ENCODE results near the gene NPAS3.

Gene NPAS3

DNA sequence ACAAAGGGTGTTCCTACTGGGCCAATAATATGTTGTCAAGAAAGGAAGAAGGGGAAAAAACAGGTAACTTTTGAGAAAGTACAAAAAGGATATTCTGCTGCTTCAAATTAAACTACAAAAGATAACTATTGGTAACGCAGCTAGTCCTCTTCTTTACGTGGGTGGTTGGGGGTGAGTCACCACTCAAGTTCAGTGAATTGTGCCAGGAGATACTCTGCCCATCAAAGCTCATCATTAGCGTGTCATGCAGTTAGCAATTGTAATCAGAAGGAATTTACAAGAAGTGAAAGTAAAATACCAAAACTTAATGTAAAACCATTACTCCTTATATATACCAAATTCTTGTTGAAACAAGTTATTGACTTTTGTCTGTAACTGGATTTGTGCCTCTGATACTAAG, 342.0 kb downstream of the NPAS3 start:
- H3K4me3 ChIP-seq (replicated peaks; ENCODE audit: insufficient read depth, low read length) = no peak overlapping the region
- no peak overlapping the region for H3K27ac ChIP-seq (replicated peaks)
- no peak for DNase-seq (ENCODE audit: low read depth in 1 of 2, low spot score in 1 of 2)
- no peaks in the 10 kb centered on the region for H3K27me3 ChIP-seq (ENCODE audit: insufficient read depth, poor library complexity, severe bottlenecking)
- TF ChIP-seq SPI1 (IDR thresholded peaks at IDR 0.05; ENCODE audit: borderline replicate concordance, low read depth) (no peak), CTCF (IDR thresholded peaks at IDR 0.05; ENCODE audit: insufficient read depth, low read length) (no peak), GABPA (IDR thresholded peaks at IDR 0.05; ENCODE audit: low read depth) (no peak)

GRCh38 chr14:33282331-33283230, 343.9 kb downstream of the NPAS3 start:
- no peak for TF ChIP-seq POLR2AphosphoS5 (IDR thresholded peaks at IDR 0.05; ENCODE audit: low read depth)
- TF ChIP-seq GABPA (IDR thresholded peaks at IDR 0.05; ENCODE audit: low read depth) = no peak
- TF ChIP-seq SPI1 (IDR thresholded peaks at IDR 0.05; ENCODE audit: borderline replicate concordance, low read depth) = no peak
- TF ChIP-seq, protein P1, sequence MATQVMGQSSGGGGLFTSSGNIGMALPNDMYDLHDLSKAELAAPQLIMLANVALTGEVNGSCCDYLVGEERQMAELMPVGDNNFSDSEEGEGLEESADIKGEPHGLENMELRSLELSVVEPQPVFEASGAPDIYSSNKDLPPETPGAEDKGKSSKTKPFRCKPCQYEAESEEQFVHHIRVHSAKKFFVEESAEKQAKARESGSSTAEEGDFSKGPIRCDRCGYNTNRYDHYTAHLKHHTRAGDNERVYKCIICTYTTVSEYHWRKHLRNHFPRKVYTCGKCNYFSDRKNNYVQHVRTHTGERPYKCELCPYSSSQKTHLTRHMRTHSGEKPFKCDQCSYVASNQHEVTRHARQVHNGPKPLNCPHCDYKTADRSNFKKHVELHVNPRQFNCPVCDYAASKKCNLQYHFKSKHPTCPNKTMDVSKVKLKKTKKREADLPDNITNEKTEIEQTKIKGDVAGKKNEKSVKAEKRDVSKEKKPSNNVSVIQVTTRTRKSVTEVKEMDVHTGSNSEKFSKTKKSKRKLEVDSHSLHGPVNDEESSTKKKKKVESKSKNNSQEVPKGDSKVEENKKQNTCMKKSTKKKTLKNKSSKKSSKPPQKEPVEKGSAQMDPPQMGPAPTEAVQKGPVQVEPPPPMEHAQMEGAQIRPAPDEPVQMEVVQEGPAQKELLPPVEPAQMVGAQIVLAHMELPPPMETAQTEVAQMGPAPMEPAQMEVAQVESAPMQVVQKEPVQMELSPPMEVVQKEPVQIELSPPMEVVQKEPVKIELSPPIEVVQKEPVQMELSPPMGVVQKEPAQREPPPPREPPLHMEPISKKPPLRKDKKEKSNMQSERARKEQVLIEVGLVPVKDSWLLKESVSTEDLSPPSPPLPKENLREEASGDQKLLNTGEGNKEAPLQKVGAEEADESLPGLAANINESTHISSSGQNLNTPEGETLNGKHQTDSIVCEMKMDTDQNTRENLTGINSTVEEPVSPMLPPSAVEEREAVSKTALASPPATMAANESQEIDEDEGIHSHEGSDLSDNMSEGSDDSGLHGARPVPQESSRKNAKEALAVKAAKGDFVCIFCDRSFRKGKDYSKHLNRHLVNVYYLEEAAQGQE (IDR thresholded peaks at IDR 0.05; ENCODE audit: insufficient replicate concordance, low read depth) = no peak
- no peak for TF ChIP-seq CTCF (IDR thresholded peaks at IDR 0.05; ENCODE audit: insufficient read depth, low read length)
- Histone ChIP-seq H3K27me3 (ENCODE audit: insufficient read depth, poor library complexity, severe bottlenecking) (no peaks in the 10 kb centered on the region), H3K27ac (replicated peaks) (no peak overlapping the region), H3K4me3 (replicated peaks; ENCODE audit: insufficient read depth, low read length) (no peak overlapping the region)
- DNase-seq (ENCODE audit: low read depth in 1 of 2, low spot score in 1 of 2) = no peak

DNA sequence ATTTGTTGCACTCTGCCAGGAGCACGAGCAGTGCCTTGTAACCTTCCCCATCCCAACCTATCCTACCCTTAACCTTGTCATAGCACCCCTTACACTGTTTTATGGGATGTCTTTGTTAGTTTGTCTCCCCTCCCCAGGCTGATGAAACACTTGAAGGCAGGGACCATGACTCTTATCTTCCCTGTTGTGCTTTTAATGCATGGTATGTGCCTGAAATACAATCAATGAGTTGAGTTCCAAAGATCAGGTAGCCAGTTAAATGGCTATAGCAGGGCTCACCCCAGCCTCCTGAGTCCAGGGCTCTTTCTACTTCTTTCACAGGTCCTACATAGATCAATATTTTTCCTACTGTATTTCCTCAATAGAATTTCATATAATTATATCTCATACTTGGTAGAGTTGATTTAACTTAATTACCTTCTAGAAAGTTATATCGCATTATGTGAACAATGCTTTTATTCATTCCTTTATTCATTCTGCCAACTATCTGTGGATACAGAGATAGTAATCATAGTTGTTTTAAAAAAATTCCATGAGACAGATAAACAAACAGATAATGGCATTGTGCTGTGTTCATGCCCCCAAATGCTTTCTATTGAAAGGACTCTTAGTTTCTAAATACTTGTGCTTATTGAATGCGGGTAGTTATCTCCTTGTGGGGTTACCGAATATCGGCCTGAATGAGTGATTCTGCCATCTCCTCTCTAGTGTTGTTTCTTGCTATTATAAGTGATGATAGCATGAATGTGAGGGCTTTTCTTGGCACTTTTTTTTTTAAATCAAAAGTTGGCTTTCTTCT, 347.4 kb downstream of the NPAS3 start:
- Histone ChIP-seq H3K4me3 (replicated peaks; ENCODE audit: insufficient read depth, low read length) (no peak overlapping the region), H3K27ac (replicated peaks) (no peak overlapping the region), H3K27me3 (ENCODE audit: insufficient read depth, poor library complexity, severe bottlenecking) (no peaks in the 10 kb centered on the region)
- TF ChIP-seq SPI1 (IDR thresholded peaks at IDR 0.05; ENCODE audit: borderline replicate concordance, low read depth) (no peak), CTCF (IDR thresholded peaks at IDR 0.05; ENCODE audit: insufficient read depth, low read length) (no peak), GABPA (IDR thresholded peaks at IDR 0.05; ENCODE audit: low read depth) (no peak), POLR2AphosphoS5 (IDR thresholded peaks at IDR 0.05; ENCODE audit: low read depth) (no peak)
- TF ChIP-seq, protein P1 (IDR thresholded peaks at IDR 0.05; ENCODE audit: insufficient replicate concordance, low read depth) = no peak
- DNase-seq (ENCODE audit: low read depth in 1 of 2, low spot score in 1 of 2) = no peak

All from HL-60 (cell line).